ENCODE results near the gene TMEM222.

DNA sequence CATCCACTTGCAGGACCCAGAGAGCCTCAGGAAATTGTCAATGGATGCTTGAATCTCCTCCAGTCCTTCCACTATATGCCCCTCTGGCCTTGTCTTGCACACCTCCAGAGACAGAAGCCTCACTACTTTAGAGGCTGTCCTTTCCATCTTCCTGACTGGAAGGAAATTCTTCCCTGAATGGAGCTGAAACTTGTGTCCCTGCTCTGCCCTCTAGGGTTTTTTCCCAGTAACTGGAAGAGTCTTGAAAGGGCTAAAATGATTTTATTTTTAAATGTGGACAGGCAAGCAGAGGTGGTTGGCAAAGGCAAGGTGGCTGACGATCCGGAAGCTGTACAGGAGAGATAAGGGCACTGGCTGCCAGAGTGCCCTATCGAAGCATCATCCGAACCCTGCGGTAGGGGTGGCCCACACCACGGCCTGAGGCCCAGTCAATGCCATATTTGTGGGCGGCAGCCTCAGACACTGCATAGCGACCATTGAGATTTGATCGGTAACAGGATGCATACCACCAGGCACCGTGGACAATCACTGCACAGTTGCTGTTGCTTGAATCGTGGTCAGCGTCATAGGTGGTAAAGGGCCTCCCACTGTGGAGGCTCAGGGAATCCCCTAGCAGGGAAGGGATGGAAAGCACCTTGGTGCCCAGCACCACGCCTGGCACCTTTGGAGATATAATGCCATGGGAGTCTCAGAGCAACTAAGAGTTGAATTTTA lies 47.1 kb downstream of the TMEM222 start:
- TF ChIP-seq KAT7 (CRISPR knock-in tag; IDR thresholded peaks at IDR 0.05; ENCODE audit: borderline replicate concordance) (no peak), TP53 (CRISPR knock-in tag; IDR thresholded peaks at IDR 0.05) (no peak), NR2C2 (CRISPR knock-in tag; IDR thresholded peaks at IDR 0.05) (no peak), JUN (CRISPR knock-in tag; IDR thresholded peaks at IDR 0.05) (no peak), ELF4 (CRISPR knock-in tag; IDR thresholded peaks at IDR 0.05; ENCODE audit: low read depth) (no peak), ESRRA (CRISPR knock-in tag; IDR thresholded peaks at IDR 0.05; ENCODE audit: borderline replicate concordance) (no peak), ZNF671 (CRISPR knock-in tag; IDR thresholded peaks at IDR 0.05) (no peak)
- TF ChIP-seq, protein P1, sequence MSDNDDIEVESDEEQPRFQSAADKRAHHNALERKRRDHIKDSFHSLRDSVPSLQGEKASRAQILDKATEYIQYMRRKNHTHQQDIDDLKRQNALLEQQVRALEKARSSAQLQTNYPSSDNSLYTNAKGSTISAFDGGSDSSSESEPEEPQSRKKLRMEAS (CRISPR knock-in tag; IDR thresholded peaks at IDR 0.05), result no peak
- TF ChIP-seq, protein P2, sequence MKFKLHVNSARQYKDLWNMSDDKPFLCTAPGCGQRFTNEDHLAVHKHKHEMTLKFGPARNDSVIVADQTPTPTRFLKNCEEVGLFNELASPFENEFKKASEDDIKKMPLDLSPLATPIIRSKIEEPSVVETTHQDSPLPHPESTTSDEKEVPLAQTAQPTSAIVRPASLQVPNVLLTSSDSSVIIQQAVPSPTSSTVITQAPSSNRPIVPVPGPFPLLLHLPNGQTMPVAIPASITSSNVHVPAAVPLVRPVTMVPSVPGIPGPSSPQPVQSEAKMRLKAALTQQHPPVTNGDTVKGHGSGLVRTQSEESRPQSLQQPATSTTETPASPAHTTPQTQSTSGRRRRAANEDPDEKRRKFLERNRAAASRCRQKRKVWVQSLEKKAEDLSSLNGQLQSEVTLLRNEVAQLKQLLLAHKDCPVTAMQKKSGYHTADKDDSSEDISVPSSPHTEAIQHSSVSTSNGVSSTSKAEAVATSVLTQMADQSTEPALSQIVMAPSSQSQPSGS (CRISPR knock-in tag; IDR thresholded peaks at IDR 0.05; ENCODE audit: borderline replicate concordance, low read depth), result no peak
- TF ChIP-seq, protein P3, sequence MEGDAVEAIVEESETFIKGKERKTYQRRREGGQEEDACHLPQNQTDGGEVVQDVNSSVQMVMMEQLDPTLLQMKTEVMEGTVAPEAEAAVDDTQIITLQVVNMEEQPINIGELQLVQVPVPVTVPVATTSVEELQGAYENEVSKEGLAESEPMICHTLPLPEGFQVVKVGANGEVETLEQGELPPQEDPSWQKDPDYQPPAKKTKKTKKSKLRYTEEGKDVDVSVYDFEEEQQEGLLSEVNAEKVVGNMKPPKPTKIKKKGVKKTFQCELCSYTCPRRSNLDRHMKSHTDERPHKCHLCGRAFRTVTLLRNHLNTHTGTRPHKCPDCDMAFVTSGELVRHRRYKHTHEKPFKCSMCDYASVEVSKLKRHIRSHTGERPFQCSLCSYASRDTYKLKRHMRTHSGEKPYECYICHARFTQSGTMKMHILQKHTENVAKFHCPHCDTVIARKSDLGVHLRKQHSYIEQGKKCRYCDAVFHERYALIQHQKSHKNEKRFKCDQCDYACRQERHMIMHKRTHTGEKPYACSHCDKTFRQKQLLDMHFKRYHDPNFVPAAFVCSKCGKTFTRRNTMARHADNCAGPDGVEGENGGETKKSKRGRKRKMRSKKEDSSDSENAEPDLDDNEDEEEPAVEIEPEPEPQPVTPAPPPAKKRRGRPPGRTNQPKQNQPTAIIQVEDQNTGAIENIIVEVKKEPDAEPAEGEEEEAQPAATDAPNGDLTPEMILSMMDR (IDR thresholded peaks at IDR 0.05), result no peak
- TF ChIP-seq, protein P4, sequence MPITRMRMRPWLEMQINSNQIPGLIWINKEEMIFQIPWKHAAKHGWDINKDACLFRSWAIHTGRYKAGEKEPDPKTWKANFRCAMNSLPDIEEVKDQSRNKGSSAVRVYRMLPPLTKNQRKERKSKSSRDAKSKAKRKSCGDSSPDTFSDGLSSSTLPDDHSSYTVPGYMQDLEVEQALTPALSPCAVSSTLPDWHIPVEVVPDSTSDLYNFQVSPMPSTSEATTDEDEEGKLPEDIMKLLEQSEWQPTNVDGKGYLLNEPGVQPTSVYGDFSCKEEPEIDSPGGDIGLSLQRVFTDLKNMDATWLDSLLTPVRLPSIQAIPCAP (CRISPR knock-in tag; IDR thresholded peaks at IDR 0.05), result no peak
